Measurements from ENCODE around the gene DYRK3. TPM values are rescaled to one million over a fixed set of nuclear protein-coding genes. Genes with fewer than 3 reads are reported as not detected.
A peak's percentile ranks its signal among the peaks of the same experiment; 100 is the strongest.

The DYRK3 gene
- total and polyA plus RNA-seq, 9 of the 15 experiments (the other 6 are each of a cell fraction or from before 2014, with no cell fraction given): 4.5 to 33.7 (median 25.7) TPM

DNA sequence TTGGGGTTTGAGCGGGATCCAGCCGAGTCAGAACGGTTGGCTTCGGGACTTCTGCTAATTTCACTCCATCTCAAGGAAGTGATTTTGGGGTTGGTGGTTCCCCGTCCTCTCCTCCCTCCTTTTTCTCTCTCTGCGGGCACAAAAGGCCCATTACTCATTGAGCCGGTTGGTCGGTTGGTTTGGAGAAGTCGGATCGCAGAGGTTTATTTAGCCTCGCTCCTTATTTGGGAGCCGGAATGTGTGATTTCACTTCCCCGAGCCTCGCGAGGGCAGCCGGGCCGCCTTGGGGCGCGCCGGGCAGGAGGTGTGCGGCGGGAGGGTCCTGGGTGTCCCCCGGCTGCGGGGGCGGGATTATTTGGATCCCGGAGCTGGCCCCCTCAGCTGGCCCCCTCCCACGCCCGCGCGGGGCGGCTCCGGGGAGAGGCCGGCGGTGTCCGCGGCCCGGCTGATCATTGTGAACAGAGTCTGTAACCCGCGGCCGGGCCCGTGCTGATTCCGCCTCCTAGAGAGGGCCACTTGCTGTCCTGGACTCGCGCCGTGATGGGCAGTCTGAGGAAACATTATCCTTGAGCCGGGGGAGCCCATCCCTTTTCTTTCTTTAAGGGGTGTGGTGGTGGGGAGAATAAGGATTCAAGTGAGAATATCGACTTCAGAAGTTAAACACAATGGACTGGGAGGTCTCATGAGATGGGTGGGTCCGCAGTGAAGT lies 50.6 kb downstream of the DYRK3 start (continued):
- TF ChIP-seq, protein P1, sequence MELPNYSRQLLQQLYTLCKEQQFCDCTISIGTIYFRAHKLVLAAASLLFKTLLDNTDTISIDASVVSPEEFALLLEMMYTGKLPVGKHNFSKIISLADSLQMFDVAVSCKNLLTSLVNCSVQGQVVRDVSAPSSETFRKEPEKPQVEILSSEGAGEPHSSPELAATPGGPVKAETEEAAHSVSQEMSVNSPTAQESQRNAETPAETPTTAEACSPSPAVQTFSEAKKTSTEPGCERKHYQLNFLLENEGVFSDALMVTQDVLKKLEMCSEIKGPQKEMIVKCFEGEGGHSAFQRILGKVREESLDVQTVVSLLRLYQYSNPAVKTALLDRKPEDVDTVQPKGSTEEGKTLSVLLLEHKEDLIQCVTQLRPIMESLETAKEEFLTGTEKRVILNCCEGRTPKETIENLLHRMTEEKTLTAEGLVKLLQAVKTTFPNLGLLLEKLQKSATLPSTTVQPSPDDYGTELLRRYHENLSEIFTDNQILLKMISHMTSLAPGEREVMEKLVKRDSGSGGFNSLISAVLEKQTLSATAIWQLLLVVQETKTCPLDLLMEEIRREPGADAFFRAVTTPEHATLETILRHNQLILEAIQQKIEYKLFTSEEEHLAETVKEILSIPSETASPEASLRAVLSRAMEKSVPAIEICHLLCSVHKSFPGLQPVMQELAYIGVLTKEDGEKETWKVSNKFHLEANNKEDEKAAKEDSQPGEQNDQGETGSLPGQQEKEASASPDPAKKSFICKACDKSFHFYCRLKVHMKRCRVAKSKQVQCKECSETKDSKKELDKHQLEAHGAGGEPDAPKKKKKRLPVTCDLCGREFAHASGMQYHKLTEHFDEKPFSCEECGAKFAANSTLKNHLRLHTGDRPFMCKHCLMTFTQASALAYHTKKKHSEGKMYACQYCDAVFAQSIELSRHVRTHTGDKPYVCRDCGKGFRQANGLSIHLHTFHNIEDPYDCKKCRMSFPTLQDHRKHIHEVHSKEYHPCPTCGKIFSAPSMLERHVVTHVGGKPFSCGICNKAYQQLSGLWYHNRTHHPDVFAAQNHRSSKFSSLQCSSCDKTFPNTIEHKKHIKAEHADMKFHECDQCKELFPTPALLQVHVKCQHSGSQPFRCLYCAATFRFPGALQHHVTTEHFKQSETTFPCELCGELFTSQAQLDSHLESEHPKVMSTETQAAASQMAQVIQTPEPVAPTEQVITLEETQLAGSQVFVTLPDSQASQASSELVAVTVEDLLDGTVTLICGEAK (IDR thresholded peaks at IDR 0.05): 0 out of 2 replicates have a peak, but pooled peaks have one; percentile 18
- TF ChIP-seq, protein P1 (CRISPR knock-in tag; IDR thresholded peaks at IDR 0.05): no peak
- no peak for TF ChIP-seq NCOA1 (IDR thresholded peaks at IDR 0.05; ENCODE audit: low read depth)
- no peak for TF ChIP-seq HMBOX1 (IDR thresholded peaks at IDR 0.05)
- TF ChIP-seq SMAD2 (IDR thresholded peaks at IDR 0.05; ENCODE audit: low read depth, low read length): no peak
- TF ChIP-seq HIVEP1 (CRISPR knock-in tag; IDR thresholded peaks at IDR 0.05): no peak
- TF ChIP-seq KAT8 (IDR thresholded peaks at IDR 0.05; ENCODE audit: low read depth): no peak
- no peak for TF ChIP-seq SMARCB1 (IDR thresholded peaks at IDR 0.05; ENCODE audit: insufficient read length, low read depth)
- TF ChIP-seq ZBTB17 (CRISPR knock-in tag; IDR thresholded peaks at IDR 0.05): no peak
- TF ChIP-seq, protein P2, sequence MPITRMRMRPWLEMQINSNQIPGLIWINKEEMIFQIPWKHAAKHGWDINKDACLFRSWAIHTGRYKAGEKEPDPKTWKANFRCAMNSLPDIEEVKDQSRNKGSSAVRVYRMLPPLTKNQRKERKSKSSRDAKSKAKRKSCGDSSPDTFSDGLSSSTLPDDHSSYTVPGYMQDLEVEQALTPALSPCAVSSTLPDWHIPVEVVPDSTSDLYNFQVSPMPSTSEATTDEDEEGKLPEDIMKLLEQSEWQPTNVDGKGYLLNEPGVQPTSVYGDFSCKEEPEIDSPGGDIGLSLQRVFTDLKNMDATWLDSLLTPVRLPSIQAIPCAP (CRISPR knock-in tag; IDR thresholded peaks at IDR 0.05; ENCODE audit: borderline replicate concordance): no peak
- TF ChIP-seq RFX5 (IDR thresholded peaks at IDR 0.05; ENCODE audit: low read depth, low read length): no peak
- no peak for TF ChIP-seq EP400 (IDR thresholded peaks at IDR 0.05)
- TF ChIP-seq ZNF583 (CRISPR knock-in tag; IDR thresholded peaks at IDR 0.05): 0 out of 2 replicates have a peak, but pooled peaks have one; percentile 27
- TF ChIP-seq, protein P3, sequence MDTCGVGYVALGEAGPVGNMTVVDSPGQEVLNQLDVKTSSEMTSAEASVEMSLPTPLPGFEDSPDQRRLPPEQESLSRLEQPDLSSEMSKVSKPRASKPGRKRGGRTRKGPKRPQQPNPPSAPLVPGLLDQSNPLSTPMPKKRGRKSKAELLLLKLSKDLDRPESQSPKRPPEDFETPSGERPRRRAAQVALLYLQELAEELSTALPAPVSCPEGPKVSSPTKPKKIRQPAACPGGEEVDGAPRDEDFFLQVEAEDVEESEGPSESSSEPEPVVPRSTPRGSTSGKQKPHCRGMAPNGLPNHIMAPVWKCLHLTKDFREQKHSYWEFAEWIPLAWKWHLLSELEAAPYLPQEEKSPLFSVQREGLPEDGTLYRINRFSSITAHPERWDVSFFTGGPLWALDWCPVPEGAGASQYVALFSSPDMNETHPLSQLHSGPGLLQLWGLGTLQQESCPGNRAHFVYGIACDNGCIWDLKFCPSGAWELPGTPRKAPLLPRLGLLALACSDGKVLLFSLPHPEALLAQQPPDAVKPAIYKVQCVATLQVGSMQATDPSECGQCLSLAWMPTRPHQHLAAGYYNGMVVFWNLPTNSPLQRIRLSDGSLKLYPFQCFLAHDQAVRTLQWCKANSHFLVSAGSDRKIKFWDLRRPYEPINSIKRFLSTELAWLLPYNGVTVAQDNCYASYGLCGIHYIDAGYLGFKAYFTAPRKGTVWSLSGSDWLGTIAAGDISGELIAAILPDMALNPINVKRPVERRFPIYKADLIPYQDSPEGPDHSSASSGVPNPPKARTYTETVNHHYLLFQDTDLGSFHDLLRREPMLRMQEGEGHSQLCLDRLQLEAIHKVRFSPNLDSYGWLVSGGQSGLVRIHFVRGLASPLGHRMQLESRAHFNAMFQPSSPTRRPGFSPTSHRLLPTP (IDR thresholded peaks at IDR 0.05; ENCODE audit: borderline replicate concordance, extremely low read depth, insufficient read length): no peak
